Measurements from ENCODE around the gene GORAB.

The GORAB gene

GRCh38 chr1:170539154-170539553, 7.2 kb downstream of the GORAB start:
- no peak for DNase-seq

GRCh38 chr1:170544624-170545023, 12.7 kb downstream of the GORAB start:
- DNase-seq: peak; percentile 3

GRCh38 chr1:170545476-170545875, 13.5 kb downstream of the GORAB start:
- DNase-seq: no peak

GRCh38 chr1:170547255-170547654, 15.3 kb downstream of the GORAB start:
- DNase-seq: no peak

GRCh38 chr1:170548497-170548896, 16.5 kb downstream of the GORAB start:
- DNase-seq: no peak

GRCh38 chr1:170555370-170555769, 23.4 kb downstream of the GORAB start:
- no peak for DNase-seq

- no peak for DNase-seq
Observed at GRCh38 chr1:170556917-170557316, 25.0 kb downstream of the GORAB start.

- no peak for DNase-seq
Observed at GRCh38 chr1:170558731-170559130, 26.8 kb downstream of the GORAB start.

- DNase-seq: no peak
Observed at GRCh38 chr1:170559166-170559565, 27.2 kb downstream of the GORAB start.

- DNase-seq: no peak
Observed at GRCh38 chr1:170560681-170561285, 28.8 kb downstream of the GORAB start.

- no peak for DNase-seq
Observed at GRCh38 chr1:170562646-170563338, 30.8 kb downstream of the GORAB start.

GRCh38 chr1:170567214-170567613, 35.2 kb downstream of the GORAB start:
- no peak for DNase-seq

GRCh38 chr1:170568197-170568596, 36.2 kb downstream of the GORAB start:
- no peak for DNase-seq

GRCh38 chr1:170576980-170577379, 45.0 kb downstream of the GORAB start:
- no peak for DNase-seq

GRCh38 chr1:170578359-170578758, 46.4 kb downstream of the GORAB start:
- DNase-seq: no peak

GRCh38 chr1:170580636-170581440, 48.9 kb downstream of the GORAB start:
- no peak for DNase-seq

GRCh38 chr1:170583186-170583585, 51.2 kb downstream of the GORAB start:
- DNase-seq: no peak

- DNase-seq: no peak
Observed at GRCh38 chr1:170586321-170587252, 54.6 kb downstream of the GORAB start.

GRCh38 chr1:170587253-170587593, 55.3 kb downstream of the GORAB start:
- DNase-seq: no peak

- no peak for DNase-seq
Observed at GRCh38 chr1:170590921-170591705, 59.1 kb downstream of the GORAB start.

- no peak for DNase-seq
Observed at GRCh38 chr1:170592591-170593111, 60.7 kb downstream of the GORAB start.
